HG02571 (cell line): Measurements from ENCODE around the gene CS.
"Not testable (repeated sequence)": the region's sequence is repeated elsewhere in the genome, so short reads cannot be mapped to it uniquely, and the experiment has no call there.

Source experiments
- ATAC-seq: cut with Tn5 transposase; IDR thresholded peaks from one replicate; pipeline ENCODE4 v1.9.1; 2021; ENCODE audit warnings: mild to moderate bottlenecking, moderate library complexity; ENCODE audit not compliant: unreplicated experiment

Gene CS

DNA sequence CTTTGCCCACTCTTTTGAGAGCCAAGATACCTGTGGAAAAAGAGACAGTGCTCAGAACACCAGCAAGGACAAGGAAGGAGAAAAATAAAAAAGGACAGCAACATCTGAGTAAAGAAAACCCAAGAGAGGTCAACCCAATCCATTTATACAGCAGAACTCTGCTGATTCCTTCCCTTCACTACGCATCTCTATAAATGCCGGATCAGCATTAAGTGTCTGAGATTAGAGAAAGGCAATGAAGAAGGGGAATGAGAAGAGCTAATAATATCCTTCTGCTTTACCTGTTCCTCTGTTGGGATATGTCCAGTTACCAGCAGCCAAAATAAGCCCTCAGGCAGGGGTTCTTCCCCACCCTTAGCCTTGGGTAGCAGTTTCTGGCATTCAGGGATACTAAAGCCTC, 17.6 kb downstream of the CS start:
- ATAC-seq, result no peak

DNA sequence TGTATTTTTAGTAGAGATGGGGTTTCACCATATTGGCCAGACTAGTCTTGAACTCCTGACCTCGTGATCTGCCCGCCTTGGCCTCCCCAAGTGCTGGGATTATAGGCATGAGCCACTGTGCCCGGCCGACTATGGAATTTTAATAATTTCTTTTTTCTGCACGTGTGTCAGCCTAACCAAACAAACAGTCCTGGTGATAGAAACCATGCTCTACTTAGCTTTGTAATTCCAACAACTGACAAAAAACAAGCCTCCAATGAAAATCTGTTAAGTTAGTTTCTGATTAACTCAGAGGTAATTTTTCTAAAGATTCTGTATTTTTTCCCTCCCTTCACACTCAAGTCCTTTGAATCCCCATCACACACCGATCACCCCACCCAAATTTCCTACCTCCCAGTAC, 18.1 kb downstream of the CS start:
- no peak for ATAC-seq

DNA sequence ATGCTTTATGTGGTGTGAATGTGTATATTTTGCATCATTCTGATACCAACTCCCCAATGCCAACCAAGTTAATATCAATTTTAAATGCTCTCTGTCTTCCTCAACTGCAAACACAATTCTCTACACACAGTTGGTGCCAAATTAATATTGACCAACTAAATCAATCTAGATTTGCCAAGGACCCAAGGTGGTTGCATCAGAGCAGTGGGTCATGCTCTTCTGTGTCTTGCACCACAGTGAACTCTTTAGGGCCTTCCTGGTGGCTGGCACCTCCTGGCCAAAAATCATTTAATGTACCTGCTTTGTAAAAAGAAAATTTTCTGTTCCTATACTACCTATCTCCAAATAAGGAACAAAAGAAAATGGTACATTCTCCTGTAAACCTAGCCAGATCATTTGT, 19.3 kb downstream of the CS start:
- no peak for ATAC-seq

DNA sequence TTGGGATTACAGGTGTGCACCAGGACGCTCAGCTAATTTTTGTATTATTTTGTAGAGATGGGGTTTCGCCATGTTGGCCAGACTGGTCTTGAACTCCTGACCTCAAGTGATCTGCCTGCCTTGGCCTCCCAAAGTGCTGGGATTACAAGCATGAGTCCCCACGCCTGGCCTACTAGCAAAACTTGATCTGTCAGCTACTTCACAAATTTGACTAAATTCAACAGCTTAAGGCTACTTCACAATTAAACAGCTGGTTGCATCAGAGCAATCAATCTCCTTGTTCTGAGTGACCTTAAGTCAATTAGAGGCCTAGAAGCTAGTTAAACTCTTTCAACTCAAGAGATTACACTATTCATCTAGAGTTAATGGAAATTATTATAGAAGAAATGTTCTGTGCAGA, 21.2 kb downstream of the CS start:
- ATAC-seq, result no peak

DNA sequence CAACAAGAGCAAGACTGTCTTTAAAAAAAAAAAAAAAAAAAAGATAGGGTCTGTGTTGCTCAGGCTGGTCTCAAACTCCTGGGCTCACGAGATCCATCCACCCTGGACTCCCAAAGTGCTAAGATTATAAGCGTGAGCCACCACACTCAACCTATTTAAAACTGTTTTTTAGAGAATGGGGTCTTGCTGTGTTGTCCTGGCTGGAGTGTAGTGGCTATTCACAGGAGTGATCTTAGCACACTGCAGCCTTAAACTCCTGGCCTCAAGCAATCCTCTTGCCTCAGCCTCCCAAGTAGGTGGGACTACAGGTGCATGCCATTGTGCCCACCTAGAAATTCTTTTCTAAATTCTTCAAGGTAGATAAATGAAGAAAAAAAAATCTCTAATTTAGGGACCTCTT, 25.8 kb downstream of the CS start:
- ATAC-seq, result no peak

DNA sequence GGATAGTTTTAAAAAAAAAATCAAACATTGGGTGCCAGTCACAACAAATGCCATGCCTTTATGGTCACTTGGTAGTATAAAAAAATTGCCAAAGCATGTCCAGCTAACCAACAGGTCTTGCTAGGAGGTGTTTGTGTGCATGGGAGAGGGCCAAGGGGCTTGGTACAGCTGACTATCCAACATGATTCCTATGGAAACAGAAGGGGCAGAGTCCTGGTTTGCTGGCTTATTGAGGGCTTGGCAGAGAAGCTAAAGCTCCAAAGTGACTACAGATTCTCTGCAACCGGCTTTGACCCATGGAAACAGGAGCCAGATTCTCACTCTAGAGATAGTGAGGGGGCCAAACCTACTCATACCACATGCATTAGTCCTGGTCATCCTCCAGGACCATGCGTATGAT, 27.7 kb downstream of the CS start:
- ATAC-seq, result not testable (repeated sequence)

DNA sequence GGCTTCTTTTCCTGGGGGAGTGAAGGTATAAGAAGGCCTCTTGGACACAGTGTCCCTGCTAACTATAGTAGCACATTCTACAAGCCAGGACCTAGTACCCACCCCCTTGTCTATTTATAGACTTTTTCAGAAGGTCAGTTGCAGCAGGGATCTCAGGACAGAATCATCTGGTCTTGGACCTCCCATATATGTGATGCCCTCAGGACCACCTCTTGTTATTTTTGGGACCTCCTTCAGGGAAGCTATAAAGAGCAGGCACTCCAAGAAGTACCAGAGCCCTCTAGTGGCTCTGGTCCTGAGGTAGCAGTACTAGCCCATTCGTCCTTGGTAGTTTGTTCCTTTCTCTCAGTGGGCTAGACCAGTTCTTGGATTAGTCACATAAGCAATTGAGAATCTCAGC, 29.1 kb downstream of the CS start:
- no peak for ATAC-seq

DNA sequence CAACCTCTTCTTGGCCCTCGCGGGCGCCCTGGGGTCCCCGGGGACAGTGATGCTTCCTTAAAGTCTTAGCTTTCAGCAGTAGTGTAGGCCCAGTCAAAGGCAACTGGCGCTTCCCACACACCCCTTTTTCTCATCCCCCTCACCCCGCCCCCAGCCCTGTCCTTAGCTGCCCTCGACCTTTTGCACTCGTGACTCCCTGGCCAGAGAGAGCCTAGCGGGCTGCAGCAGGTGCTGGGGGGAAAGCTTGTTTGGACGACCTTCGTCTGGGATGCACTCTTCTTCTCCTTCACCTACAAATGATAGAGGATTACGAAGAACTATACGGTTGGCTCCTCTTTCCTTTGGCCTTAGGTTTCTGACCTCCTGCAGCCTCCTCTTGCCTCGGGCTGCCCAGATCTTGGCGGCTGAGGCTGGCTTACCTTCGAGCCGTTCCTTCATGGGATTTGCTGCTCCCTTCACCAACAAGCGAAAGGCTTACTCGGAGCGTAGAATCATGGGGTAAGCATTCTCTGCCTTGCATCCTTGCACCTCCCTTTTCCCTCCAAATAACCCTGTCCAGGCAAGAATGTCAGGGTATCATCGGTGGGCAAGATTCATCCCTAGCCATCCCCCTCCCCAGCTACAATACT, 32.6 kb downstream of the CS start:
- ATAC-seq, result no peak

DNA sequence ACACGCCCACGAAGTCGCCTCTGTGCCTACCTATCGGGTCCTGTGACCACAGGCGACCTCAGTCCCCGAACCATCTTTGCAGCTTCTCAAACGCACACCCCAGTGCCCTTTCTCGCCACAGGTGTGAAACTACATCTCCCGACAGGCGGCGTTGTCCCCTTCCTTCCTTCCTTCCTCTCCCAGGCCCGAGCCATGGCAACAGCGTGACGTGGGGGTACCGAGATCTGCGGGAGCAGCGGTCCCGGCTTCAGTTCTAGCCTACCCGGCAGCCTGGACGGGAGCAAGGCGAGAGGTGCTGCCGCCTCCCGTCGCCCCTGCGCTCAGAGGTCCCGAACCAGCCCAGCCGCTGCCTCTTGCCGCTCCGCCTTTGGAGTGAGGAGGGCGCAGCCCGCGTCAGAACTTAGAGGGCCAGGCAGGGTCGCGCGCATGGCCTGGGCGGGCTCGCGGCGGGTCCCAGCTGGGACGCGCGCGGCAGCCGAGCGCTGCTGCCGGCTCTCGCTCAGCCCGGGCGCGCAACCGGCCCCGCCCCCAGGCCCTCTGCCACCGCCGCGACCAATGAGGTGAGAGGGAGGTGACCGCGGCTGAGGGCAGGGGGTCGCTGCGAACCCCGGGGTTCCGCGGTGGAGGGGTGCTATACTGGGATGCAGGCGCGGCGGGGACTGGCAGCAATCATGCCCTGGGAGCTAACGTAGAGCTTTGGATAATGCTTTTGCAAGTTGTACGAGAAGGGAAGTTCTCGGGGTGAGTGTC, 33.3 kb downstream of the CS start, which contains the start of gene COQ10A:
TSS of gene COQ10A (plus strand) at position 250 of the 750 bp plus-strand sequence. CDS start at position 427, 177 bp downstream.
- ATAC-seq, result peak; percentile 80

DNA sequence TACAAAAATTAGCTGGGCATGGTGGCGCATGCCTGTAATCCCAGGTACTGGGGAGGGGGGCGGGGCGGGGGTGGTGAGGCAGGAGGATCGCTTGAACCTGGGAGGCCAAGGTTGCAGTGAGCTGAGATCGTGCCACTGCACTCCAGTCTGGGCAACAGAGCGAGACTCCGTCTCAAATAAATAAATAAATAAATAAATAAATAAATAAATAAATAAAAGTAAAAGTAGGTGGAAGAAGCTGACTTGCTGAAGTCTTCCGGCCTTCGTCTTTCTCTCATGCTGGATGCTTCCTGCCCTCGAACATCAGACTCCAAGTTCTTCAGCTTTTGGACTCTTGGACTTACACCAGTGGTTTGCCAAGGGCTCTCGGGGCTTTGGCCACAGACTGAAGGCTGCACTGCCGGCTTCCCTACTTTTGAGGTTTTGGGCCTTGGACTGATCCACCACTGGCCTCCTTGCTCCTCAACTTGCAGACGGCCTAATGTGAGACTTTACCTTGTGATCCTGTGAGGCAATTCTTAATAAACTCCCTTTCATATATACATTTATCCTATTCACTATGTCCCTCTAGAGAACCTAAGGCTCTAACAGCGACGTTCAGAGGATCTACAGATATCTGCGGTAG, 34.0 kb downstream of the CS start:
- not testable (repeated sequence) for ATAC-seq

DNA sequence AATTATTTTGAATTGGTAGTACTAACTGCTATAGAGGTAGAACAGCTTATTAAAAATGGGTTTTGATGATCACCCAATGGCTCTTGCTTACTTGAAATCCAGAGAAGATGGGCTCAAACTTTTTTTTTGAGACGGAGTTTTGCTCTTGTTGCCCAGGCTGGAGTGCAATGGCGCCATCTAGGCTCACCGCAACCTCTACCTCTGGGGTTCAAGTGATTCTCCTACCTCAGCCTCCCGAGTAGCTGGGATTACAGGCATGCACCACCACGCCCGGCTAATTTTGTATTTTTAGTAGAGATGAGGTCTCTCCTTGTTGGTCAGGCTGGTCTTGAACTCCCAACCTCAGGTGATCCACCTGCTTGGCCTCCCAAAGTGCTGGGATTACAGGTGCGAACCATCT, 37.2 kb downstream of the CS start:
- ATAC-seq, result not testable (repeated sequence)

DNA sequence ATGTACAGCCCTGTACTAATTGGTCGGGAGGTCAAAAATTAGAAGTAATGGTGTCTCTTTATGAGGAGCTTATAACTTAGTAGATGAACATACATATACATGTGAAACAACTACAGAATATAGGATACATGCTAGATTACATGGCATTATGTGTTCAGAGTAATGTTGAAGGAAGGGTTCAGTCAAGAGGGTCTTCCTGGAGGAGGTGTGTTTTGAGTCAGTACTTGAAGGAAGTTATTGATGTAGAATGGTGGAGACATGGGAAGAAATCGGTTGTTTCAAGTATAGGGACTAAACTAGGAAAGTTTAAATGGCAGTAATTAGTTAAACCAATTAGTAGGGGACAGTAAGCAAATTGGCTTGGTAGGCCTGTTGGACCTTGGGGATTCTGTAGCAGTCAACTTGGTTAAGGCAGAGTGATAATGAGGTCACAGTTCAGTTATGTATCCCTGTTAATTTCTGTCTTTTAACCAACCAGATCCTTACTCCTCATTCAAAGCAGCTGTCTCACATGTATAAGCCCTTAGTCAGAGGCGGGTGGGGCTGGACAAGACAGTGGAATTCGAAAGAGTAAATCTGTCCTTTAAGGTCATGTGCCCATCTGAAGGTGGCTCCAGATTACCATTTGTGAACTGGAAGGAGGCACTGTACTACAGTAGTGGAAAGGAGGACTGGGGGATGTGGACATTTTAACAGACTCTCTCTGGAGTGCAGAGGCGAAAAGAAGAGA, 38.5 kb downstream of the CS start:
- no peak for ATAC-seq

DNA sequence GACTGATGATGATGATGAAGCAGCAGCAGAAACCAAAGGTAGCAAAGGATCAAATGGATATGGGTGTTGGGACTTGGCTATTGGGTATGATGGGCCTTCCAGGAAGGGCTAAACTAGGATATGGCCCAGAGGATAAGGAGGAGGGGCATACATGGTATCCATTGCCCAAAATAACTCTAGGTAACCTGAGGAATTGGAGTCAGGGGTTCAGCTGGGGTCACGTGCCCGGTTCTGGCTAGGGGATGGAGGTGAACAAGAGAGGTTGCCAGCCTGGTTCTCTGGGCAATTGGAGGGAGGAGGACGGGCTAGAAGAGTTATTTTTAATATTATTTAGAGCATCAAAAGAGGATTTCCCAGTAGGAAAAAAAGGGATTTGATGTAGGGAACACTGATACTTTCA, 39.2 kb downstream of the CS start:
- no peak for ATAC-seq

DNA sequence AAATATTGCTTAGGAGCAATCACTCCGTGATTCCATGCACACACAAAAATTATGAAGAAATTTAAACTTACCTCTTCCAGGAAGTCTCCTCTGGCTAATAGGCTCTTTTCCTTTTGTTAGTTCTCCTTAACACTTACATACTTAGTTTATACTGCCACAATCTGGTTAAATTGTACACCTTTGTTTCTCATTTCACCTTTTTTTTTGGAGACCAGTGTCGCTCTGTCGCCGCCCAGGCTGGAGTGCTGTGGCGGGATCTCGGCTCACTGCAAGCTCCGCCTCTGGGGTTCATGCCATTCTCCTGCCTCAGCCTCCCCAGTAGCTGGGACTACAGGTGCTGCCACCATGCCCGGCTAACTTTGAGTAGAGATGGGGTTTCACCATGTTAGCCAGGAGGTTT, 39.8 kb downstream of the CS start:
- ATAC-seq, result no peak

DNA sequence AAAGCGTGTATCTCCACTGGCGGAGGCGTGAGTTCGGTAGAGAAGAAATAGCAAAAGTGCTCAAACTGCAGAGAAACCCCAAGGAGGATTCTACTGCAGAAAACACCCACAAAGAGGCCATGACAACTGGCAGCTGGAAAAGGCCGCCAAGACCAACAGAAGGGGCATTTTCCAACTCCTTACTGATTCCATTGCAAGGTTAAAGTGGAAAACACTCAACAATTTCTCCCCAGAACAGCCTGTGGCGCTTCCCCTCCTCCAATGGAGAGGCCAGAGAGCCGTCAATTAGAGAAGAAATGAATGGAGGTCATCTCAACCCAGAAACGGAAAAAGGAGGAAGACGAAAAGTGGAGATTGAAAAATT, 41.3 kb downstream of the CS start:
- no peak for ATAC-seq

DNA sequence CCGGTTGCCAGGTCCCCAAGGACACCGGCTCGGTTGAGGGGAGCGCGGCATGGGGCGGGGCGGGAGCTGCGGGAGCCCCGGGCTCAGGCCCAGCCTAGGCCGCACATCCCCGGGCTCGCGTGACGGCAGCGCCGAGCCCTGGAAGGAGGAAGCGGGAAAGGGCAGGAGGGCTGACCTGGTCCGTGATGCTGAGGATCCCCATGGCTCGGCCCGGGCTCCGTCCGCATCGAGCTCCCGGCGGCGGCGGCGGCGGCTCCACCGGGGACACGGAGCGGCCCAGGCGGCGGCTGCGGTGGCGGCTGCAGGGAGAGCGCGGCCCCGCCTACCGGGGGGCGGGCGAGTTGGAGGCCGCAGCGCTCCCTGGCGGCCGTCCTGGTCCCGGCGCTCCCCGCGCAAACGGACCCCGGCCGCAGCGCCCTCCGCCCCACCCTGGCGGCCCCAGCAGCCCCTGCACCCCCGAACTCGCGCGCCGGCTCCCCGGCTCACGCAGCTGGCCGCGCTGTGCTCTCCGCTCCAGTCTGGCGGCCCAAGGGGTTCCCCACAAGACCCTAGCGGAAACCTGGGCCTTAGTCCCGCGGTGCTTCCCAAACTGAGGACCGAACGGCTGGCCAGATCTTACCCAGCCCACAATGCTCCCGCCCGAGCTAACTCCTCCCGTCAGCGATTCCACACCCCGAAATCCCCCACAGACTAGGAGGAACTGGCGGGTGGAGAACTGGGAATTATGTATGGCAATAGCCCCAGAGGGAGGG, 41.9 kb downstream of the CS start, which contains the start of gene ANKRD52:
TSS of gene ANKRD52 (minus strand) at position 317 of the 752 bp plus-strand sequence. CDS start at position 202, 115 bp downstream.
- ATAC-seq, result peak; percentile 93

DNA sequence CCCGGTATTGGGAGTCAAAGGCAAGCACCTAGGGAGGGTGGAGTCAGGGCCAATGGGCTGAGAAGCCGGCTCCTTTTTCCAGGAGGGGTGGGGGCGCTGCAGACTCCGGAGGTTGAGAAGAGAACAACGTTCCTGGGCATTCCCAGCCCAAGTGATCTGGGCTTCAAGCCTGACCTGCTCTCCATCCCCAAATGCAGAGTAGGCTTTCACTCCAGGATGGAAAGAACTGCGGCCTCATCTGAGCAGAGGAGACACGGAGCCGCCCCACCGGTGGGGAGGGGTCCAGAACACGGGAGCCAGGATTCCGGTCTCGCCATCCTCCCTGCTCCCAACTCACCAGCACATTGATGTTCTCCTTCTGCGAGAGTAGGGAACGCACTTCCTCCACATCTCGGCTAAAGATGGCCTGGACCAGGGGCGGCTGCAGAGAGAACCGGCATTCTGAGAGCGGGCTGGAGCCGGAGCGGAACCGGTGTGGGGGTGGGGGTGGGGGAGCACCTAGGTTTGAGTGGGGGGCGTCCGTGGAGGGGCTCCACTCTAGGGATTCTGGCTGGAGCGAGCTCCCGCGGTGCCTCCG, 42.6 kb downstream of the CS start:
- peak; percentile 13 for ATAC-seq

DNA sequence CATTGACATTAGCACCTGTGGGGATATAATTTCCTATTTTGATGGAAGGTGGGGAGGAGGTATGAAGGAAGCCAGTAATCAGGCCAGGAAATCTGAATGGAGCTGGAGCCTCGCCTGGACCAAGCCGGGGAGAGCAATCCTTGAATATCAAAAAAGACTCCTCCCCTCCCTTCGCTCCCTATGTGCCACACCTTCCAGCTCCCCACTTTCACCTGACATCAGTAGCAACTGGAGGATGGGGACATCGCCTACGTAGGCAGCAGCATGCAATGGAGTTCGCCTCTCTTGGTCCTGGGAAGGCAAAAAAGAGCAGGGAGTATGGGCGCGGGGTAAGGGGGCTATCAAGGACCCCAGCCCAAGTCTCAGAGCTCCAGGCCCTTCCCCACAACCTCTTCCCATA, 43.1 kb downstream of the CS start:
- no peak for ATAC-seq

DNA sequence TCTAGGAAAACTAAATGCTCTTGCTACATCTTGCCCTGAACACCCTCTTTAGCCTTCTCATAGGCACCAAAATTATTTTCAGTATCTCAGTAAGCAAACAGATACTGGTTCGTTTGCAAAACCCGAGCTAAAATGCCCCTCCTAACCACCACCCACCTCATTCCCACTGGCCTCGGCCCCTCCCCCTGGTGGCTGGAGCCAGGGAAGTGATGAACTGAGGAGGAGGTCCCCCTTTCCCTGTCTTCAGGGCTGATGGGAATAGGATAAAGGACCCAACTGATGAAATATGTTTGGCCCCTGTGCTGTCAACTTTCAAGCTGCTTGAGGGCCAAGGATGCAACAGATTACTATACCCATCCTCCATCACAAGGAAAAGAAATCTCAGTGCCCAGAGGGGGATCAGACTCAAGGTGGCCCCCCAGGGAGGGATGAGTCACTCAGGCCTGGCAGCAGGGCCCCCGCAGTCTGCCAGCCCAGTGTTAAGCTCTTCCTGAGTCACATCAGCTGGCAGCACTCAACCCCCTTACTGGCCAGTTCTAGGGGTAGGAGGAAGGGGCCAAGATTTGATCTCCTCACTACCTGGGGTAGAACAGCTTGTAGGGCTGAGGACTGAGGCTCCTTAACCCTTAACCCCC, 43.7 kb downstream of the CS start:
- no peak for ATAC-seq

DNA sequence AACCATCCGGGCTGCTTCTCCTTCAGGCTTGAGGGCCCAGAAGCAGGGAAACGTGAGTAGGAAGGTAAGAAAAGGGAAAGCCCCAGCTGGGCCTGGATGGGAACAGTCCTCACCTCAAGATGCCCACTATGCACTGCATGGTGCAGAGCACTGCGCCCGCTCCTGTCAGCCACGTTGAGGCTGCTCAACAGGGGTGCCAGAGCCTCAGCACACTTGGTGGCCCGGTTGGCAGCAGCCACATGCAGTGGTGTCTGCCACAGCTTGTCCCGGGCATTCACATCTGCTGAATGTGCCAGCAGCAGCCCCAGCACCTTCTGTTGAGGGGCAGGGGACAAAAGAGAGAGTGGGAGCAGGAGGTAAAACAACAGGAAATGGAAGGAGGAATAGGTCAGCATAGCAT, 44.5 kb downstream of the CS start:
- no peak for ATAC-seq
